ENCODE measurements around the gene NABP1.
A peak's percentile ranks its signal among the peaks of the same experiment; 100 is the strongest.
"Not testable (repeated sequence)": the region's sequence is repeated elsewhere in the genome, so short reads cannot be mapped to it uniquely, and the experiment has no call there.

Gene NABP1

GRCh38 chr2:191677646-191678436 lies at the start of gene NABP1:
TSS of gene NABP1 (plus strand) at chr2:191678136. CDS start at chr2:191678615, 479 bp downstream.
- peak; percentile 99 for DNase-seq (ENCODE audit: low read depth)

- DNase-seq (ENCODE audit: low read depth): no peak
Measured at GRCh38 chr2:191629001-191629453, 48.9 kb upstream of the NABP1 start.

GRCh38 chr2:191629976-191630712 lies 47.8 kb upstream of the NABP1 start:
- no peak for DNase-seq (ENCODE audit: low read depth)

GRCh38 chr2:191631754-191632153 lies 46.2 kb upstream of the NABP1 start:
- DNase-seq (ENCODE audit: low read depth): no peak

- DNase-seq (ENCODE audit: low read depth): no peak
Measured at GRCh38 chr2:191632426-191632825, 45.5 kb upstream of the NABP1 start.

GRCh38 chr2:191634791-191635190 lies 43.1 kb upstream of the NABP1 start:
- no peak for DNase-seq (ENCODE audit: low read depth)

GRCh38 chr2:191635333-191636234 lies 42.4 kb upstream of the NABP1 start:
- no peak for DNase-seq (ENCODE audit: low read depth)

- DNase-seq (ENCODE audit: low read depth): no peak
Measured at GRCh38 chr2:191636235-191636543, 41.7 kb upstream of the NABP1 start.

GRCh38 chr2:191636586-191636985 lies 41.4 kb upstream of the NABP1 start:
- no peak for DNase-seq (ENCODE audit: low read depth)

GRCh38 chr2:191637182-191638078 lies 40.5 kb upstream of the NABP1 start:
- peak; percentile 14 for DNase-seq (ENCODE audit: low read depth)

GRCh38 chr2:191638079-191638801 lies 39.7 kb upstream of the NABP1 start:
- no peak for DNase-seq (ENCODE audit: low read depth)

GRCh38 chr2:191638802-191639172 lies 39.1 kb upstream of the NABP1 start:
- DNase-seq (ENCODE audit: low read depth): no peak

- no peak for DNase-seq (ENCODE audit: low read depth)
Measured at GRCh38 chr2:191641609-191642008, 36.3 kb upstream of the NABP1 start.

- DNase-seq (ENCODE audit: low read depth): no peak
Measured at GRCh38 chr2:191642541-191642940, 35.4 kb upstream of the NABP1 start.

- no peak for DNase-seq (ENCODE audit: low read depth)
Measured at GRCh38 chr2:191643429-191643828, 34.5 kb upstream of the NABP1 start.

- DNase-seq (ENCODE audit: low read depth): not testable (repeated sequence)
Measured at GRCh38 chr2:191644613-191645012, 33.3 kb upstream of the NABP1 start.

GRCh38 chr2:191645032-191645431 lies 32.9 kb upstream of the NABP1 start:
- DNase-seq (ENCODE audit: low read depth): no peak

GRCh38 chr2:191645434-191646162 lies 32.3 kb upstream of the NABP1 start:
- DNase-seq (ENCODE audit: low read depth): no peak

- DNase-seq (ENCODE audit: low read depth): no peak
Measured at GRCh38 chr2:191646163-191646902, 31.6 kb upstream of the NABP1 start.
